Stimulated activated CD8-positive, alpha-beta memory T cell treated with anti-CD3 and anti-CD28 coated beads, Interleukin-7, amount 100 ng/mL, for 48 hours (primary cell): ENCODE measurements around the gene PTPRN2.
"Not testable (repeated sequence)": the region's sequence is repeated elsewhere in the genome, so short reads cannot be mapped to it uniquely, and the experiment has no call there.

Experiments used
- DNase-seq, 2 donors: peaks; one replicate each; pipeline ENCODE4 v3.0.0-alpha.2; 2020; ENCODE audit warnings: low read depth in 1 of 2; ENCODE audit errors: extremely low read depth in 1 of 2

Gene PTPRN2

DNA sequence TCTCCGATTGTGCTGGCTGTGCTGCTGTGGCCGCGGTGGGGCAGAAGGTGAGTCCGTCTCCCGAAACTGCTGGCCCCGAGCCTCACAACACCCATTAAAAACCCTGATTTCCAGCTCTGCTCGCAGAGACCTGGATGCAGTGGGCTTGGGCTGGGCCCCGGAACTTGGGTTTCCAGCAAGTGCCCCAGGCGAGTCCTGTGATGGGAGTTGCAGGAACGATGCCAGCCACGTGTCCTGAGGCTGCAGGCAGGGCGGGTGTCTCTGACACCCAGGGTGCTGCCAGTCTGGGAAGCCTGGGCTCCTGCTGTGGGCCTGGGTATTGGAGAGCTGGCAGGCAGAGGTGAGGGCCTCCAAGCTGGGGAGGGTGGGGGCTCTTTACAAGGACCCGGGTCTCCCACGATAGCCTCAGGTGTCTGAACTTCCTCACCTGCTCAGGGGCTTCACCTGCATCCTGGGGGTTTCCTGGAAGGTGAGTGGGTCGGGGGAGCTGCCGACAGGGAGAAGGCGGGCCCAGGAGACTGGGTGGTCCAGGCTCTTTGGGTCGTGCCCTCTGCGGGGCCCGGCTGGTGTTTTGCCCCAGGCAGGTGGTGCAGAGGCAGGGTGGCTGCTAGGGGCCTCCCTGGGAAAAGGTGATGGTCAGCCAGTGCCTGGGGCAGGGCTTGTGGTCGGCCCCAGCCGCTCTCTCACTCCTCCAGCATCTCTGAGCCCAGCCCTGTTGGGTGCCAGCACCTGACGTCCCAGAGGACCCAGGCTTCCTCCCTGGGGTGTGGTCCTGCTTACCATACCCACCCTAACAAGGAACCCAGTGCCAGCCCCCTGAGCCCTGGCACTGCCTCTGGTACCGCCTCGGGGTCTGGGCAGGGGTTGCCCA lies 1070.5 kb downstream of the PTPRN2 start:
- no peak for DNase-seq

DNA sequence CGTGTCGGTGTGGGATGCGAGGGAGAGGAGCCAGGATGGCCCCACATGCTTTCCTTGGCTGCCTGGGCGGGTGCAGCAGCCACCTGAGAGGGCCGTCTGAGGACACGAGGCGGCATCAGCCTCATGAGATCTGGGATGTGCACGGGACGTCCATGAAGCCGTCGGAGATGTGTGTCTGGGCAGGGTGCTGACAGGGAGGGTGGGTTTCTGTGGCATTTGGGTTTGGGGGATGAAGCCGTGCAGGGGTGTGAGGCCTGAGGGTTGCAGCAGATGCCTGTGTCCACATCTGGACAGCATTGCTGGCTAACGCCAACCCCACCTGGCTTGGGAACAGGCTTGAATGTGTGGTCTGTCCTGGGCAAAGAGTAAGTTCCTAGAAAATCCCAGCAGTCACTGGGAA lies 1071.3 kb downstream of the PTPRN2 start:
- DNase-seq: no peak

DNA sequence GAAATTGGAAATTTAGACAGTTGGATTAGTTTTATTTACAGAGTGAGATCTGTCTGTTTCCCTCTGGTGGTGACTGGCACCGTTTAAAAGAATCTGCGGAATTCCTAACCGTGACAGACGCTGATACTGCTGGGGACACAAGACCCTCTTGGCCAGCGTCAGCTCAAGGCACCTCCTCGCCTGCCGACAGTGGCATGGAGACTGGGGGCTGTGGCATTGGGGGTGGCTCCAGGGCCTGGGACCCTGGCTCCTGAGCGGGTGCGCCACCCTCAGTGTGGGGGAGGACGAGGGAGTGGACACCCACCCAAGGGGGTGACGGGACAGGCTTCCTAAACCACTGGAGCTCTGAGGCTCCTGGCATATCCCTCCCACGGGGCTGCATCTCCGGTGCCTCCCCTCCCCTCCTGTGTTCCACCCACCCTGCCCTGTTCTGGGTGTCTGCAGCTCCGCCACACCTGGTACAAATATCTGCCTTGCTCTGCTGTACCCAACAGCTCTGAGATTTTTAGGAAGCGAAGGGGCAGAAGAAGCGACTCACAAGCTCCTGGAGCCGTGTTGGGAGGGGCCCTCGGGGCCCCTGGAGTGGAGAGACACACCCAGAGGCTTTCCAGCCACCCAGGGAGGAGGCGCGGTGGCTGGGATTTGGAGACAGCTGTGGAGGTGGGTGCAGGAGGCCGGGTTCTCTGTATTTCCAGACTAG lies 1072.1 kb downstream of the PTPRN2 start:
- no peak for DNase-seq

DNA sequence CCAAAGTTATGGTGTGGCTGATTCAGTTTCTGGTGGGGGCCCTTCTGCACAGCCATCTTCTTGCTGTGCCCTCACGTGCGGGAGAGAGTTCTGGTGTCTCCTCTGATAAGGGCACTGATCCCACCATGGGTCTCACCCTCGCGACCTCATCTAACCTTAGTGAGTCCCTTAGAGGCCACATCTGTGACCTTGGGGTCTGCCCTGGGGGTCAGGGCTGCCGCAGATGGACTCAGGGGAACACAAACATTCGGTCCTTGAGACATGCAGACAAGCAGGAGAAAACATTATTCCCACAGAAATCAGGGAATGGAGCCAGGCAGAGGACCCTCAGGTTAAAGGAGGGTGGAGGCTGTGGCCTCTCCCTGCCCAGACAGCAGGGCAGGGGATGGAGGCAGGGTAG lies 1072.9 kb downstream of the PTPRN2 start:
- DNase-seq: no peak

DNA sequence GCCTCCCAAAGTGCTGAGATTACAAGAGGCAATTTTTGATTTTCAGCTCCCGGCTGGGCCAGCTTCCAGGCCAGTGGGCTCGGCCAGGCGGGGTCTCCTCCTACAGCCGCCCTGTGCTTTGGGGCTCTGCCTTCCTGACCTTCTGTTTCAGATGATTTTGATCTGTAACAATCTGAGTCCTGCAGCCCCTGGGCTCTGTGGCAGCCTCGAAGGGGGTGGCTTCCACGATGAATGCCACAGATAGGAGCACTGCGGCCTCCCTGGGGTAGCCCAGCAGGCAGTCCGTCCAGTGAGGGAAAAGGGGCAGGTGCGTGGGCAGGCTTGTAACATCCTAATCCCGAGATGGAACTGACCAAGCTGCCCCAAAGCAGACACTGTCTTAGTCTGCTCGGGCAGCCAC lies 1073.3 kb downstream of the PTPRN2 start:
- DNase-seq: no peak

DNA sequence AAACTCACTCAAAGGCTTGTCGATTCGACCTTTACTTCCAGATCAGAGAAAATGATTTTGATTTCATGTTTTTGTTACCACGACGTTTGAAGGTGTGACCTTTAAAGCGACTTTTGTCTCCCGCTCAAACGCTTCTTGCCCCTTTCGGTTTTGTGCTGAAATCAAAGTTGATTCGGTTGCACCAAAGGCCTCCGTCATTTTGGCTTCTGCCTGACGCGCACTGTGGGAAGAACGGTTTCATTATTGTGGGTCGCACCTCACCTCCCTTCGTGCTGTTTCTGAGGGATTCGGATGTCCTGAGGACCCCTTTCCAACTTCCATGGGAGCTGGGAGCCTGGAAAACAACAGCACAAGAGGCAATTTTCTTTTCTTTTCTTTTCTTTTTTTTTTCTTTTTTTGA lies 1073.9 kb downstream of the PTPRN2 start:
- no peak for DNase-seq

GRCh38 chr7:157513162-157513621 lies 1074.4 kb downstream of the PTPRN2 start:
- DNase-seq: no peak

DNA sequence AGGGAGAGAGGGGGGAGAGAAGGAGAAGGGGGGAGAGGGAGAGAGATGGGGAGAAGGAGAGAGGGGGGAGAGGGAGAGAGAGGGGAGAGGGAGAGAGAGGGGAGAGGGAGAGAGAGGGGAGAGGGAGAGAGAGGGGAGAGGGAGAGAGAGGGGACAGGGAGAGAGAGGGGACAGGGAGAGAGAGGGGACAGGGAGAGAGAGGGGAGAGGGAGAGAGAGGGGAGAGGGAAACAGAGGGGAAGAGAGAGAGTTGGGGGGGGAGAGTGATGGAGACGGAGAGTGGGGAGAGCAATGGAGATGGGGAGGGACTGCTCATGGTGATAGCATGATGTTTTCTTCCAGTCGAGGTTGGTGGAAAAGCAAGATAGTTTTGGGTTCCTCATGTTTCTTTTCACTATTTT lies 1078.4 kb downstream of the PTPRN2 start:
- no peak for DNase-seq

GRCh38 chr7:157508477-157508881 lies 1079.1 kb downstream of the PTPRN2 start:
- DNase-seq: no peak

DNA sequence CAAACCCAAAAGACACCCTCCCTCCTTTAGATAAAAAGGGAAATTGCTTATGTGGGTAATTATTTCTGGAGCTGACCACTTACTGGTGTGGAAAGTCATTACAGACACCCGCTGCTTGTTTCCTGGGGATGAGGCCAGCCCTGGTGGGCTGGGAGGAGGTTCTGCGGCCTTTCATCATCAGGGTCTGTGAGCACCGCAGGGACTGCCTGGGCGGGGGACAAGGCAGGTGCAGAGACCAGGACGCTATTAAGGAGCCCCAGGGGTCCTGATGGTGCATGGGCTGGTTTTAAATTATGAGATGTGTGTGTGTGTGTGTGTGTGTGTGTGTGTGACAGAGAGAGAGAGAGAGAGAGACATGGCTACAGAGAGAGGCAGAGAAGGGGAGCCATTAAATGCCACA lies 1079.6 kb downstream of the PTPRN2 start:
- DNase-seq: no peak

GRCh38 chr7:157506268-157506667 lies 1081.4 kb downstream of the PTPRN2 start:
- DNase-seq: no peak

GRCh38 chr7:157505646-157506045 lies 1082.0 kb downstream of the PTPRN2 start:
- DNase-seq: no peak

DNA sequence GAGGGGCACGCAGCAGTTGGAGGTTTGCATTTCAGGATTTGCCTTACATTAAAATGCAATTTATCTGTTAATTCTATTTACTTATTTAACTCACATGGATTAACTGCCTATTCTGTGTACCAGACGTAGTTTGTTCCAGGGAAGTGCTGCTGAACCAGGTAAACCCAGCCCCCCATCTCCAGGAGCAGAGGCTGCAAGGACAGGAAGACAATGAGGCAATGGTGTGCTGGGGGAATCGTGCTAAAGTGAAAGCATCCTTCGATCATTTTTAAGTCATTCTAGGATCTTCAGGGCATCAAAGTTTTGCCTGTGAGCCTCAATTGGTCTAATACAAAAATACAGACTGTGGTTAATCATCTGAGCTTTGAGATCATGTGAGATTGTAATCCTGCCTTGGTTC lies 1084.4 kb downstream of the PTPRN2 start:
- DNase-seq: no peak

GRCh38 chr7:157502701-157503111 lies 1084.9 kb downstream of the PTPRN2 start:
- DNase-seq: peak in 1 of 2 donors; percentile 42

GRCh38 chr7:157501581-157501980 lies 1086.0 kb downstream of the PTPRN2 start:
- peak in 1 of 2 donors; percentile 12 for DNase-seq

GRCh38 chr7:157500989-157501540 lies 1086.6 kb downstream of the PTPRN2 start:
- not testable (repeated sequence) for DNase-seq

DNA sequence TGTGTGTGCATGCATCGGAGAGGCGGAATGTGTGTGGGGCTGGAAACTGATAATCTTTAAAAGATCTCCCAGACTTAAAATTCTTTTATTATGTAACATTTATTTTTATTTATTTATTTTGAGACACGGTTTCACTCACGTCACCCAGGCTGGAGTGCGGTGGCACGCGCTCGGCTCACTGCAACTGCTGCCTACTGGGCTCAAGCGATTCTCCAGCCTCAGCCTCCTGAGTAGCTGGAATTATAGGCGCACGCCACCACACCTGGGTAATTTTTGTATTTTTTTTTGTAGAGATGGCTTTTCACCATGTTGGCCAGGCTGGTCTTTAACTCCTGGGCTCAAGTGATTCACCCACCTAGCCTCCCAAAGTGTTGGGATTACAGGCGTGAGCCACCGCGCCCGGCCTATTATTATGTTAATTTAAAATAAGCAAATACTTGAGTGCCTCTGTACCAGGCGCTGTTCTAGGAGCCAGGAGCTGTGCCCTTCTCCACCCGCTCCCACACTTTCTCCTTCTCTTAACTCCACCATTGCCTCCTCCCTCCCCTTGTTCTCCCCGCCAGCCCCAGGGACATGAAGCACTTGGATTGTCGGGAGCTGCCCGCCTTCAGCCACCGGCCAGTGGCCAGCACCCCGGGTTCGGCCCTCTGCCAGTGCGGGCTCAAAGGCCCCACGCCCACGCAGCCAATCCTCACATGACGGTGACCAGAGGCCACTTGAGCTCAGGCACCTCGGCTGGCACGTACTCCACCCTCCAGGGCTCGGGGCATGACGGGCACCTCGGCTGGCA lies 1087.3 kb downstream of the PTPRN2 start:
- DNase-seq: no peak

GRCh38 chr7:157499835-157500153 lies 1087.8 kb downstream of the PTPRN2 start:
- DNase-seq: no peak

DNA sequence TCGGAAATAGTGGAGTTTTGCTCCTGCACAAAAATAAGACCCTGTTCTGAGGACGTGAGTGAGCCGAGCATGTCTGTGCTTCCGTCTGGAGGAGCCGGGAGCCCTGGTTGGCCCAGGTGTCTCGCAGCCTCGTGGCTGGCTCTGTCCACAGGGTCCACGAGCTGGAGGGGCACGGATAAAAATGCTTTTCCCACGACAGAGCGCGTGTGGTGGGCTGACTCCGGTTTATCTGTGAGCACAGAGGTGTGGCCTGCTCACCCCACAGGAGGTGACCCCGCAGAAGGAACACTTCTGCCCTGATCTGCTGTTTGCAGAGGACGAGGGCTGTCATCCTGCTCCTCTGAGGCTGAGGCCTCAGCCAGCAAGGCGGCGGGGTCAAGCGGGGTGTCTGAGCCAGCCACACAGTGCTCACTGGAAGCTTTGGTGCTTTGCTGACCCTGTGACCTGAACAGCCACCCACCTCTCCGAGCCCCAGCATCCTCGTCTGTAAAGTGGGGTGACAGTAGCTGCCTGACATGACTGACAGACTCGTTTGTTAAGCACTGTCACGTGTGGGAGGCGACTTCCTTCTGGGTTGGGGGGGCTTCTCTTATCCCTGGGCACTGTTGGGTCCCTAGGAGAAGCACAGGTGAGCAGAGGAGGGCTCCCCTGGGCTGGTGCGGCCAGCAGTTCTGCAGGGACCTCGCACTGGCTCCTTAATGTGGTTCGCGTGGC lies 1088.3 kb downstream of the PTPRN2 start:
- DNase-seq: no peak

- no peak for DNase-seq
These were observed 1089.0 kb downstream of the PTPRN2 start for GRCh38 chr7:157498657-157499056.
